ENCODE results near the gene CCNE1.

CCNE1 gene

GRCh38 chr19:29811125-29812079 is at the start of gene CCNE1:
Gene CCNE1 (plus strand): TSS chr19:29811991. CDS start chr19:29812556, 565 bp downstream.
- peak; percentile 97 to 98 for DNase-seq (ENCODE audit: low read depth in 2 of 2)

GRCh38 chr19:29763196-29763595 is 48.6 kb upstream of the CCNE1 start:
- no peak for DNase-seq (ENCODE audit: low read depth in 2 of 2)

DNA sequence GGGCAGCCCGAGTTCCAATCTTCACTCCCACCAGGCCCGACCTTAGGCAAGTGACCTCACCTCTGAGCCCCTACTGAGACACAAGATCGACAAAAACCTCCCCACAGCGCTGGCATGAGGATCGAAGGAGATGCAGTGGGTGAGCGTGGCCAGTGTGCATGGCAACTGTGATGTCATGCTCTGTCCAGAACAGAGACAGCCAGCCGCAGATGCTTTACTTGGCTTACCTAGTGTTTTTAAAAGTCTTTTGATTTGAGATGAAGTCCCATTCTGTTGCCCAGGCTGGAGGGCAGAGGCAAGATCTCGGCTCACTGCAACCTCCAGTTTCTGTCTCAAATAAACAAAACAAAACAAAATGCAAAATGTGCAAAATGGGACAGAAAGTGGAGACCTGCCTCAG is 47.4 kb upstream of the CCNE1 start:
- DNase-seq (ENCODE audit: low read depth in 2 of 2): no peak

DNA sequence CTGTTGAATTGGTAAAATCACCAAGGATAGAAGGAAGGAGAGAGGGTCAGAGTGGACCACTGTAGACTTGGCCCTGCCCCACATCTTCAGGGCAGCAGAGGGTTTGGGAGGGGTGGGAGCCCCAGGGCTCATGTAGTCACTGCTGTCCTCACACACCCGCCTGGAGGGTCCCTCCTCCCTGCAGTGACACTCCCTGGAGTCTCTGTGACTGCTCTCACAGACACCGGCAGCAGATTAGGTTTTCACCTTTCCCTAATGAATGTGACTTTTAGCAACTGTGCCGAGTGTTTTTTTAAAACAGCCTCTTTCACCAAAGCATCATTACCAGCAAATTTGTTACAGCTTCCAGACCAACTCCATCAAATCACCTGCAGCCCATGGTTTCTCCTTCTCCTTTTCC is 45.7 kb upstream of the CCNE1 start:
- DNase-seq (ENCODE audit: low read depth in 2 of 2): no peak

DNA sequence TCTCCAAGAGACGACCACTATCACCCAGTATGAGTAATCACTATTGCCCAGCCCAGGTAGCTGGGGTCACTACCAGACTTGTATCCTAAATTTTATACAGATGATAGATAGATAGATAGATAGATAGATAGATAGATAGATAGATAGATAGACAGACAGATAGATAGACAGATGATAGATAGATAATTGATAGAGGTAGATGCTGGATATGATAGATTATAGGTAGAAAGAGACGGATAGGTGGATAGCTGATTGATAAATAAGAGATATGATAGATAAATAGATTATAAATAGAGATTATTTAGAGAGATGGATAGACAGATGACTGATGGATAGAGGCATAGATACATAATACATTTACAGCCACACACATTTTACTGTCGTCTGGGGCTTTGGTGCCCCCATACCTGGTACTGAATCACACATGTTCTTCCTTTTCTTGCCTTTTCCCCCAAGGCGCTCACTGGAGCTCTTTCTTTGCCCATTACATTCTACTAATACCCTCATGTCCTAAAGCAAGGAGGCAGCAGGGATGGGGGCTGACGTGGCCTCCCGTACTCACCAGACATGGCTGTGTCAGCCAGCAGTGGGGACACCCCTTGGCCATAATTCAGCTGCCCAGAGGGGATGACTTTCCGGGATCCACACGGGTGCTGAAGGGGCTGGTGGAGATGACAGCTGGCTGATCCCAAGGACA is 44.6 kb upstream of the CCNE1 start:
- no peak for DNase-seq (ENCODE audit: low read depth in 2 of 2)

DNA sequence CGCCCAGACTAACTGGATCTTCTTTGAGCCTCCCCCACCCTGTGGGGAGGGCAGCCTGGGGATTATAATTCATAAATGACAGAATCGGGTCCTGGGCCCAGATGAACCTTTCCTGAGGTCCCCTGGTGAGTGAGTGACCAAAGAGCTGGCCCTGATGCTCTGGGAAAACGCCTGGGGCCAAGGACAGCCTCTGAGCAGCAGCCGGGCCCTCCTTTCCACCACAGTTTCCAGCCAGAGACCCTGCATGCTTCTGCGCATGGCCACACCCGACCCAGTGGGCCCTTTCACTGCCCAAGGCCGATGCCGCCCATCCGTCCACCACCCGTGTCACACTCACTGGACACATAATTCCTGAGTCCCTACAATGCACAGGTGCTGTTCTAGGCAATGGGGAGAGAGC is 43.6 kb upstream of the CCNE1 start:
- DNase-seq (ENCODE audit: low read depth in 2 of 2): no peak

DNA sequence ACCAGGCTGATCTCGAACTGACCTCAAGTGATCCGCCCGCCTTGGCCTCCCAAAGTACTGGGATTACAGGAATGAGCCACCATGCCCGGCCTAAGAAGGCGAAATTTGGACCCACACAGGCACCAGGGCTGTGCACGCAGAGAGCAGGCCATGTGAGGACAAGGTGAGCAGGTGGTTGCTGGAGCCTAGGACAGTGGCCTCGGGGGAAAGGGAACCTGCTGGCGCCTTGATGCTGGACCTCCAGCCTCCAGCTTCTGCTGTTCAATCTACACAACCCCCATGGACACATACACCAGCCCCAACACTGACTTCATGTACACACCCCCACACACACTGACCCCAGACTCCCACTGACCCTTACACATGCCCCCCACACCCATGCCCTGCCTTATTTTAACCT is 41.8 kb upstream of the CCNE1 start:
- no peak for DNase-seq (ENCODE audit: low read depth in 2 of 2)

DNA sequence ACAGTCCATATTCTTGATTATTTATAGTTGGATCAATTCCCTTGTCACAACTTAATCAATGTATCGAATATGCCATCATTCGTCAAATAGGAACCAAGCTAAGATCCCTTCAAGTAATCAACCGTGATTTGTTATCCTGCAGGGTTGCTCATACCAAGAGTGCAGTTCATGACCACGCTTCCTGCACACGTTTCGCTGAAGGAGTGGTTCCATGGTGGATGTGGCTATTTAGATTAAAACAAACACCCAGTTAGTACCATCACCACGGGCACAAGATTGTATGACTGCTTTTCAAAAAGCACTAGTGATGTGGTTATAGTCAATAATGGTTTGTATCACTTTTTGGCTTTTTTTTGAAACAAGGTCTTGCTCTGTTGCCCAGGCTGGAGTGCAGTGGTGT is 41.1 kb upstream of the CCNE1 start:
- no peak for DNase-seq (ENCODE audit: low read depth in 2 of 2)

- DNase-seq (ENCODE audit: low read depth in 2 of 2): peak in 1 of 2 donors; percentile 7
Observed at GRCh38 chr19:29771708-29772414, 39.9 kb upstream of the CCNE1 start.

DNA sequence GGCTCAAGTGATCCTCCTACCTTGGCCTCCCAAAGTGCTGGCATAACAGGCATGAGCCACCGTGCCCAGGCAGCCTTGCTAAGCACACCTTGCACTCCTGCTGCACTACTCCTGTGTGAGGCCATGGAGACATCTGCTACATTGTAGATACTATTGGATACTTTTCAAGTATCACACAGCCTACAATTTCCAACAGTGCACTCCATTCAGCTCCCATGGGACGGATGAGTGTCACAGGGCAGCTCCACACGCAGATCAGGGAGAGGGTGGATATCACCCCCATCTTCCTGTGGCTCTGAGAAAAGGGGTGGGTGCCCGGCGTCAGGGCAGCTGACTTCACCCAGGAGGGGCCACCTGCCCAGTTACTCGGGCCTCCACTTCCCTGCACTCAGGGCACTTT is 39.1 kb upstream of the CCNE1 start:
- no peak for DNase-seq (ENCODE audit: low read depth in 2 of 2)

DNA sequence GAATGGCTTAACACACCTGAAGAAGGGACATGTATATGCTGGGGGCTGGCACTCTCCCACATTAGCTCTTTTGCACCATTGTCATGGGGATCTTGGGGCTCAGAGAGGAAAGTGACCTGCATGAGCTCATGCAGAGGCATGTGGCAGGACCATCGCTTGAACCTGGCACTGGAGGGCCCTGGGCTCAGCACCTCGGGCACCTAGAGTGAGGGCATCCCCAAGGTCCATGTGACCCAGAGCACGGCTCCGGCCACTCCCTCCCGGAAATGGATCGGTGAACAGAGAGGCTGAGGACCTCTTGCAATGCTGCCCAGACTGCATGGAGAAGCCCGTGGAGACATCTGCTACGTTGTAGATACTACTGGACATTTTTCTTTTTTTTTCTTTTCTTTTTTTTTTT is 38.6 kb upstream of the CCNE1 start:
- DNase-seq (ENCODE audit: low read depth in 2 of 2): no peak

DNA sequence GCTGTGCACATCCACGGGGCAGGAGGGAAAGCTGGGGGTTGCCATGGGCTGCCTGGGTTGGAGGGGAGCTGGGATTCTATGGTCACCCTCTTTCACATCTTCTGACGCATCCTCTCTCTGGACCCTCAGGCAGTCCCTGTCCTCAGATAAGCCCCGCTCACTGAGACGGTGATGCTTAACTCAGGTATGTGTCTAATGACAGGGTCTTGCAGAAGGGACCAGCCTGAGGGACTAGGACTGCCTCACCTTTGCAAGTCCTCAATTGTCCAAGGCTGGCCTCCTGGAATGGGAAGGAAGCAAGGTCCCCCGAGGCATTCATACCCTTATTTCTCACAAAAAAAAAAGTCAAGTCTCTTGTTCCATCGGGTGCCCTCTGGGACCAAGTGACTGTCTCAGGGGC is 37.7 kb upstream of the CCNE1 start:
- no peak for DNase-seq (ENCODE audit: low read depth in 2 of 2)

DNA sequence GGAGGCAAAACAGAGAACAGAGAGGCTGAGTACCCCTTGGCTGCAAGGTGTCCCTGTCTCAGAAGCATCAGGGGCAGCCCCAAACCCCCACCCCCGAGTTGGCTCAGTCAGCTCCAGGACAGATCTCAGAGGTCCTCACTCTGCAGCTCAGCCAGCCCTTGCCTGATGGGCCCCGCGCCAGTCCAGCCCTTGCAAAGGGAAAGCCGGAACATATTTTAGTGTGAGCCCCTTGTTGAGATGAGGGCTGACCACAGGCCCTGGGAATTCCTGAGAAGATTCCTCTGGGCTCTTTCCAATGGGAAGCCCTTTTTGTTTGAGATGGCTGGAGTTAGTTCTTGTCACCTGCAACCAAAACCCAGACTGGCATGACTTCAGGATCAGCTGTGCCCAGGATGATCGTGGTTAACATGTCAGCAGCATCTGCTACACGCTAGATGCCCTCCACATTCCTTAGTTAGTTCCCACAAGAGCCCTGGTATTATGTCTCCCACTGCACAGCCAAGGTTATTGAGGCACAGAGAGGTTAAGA is 33.9 kb upstream of the CCNE1 start:
- DNase-seq (ENCODE audit: low read depth in 2 of 2): no peak

DNA sequence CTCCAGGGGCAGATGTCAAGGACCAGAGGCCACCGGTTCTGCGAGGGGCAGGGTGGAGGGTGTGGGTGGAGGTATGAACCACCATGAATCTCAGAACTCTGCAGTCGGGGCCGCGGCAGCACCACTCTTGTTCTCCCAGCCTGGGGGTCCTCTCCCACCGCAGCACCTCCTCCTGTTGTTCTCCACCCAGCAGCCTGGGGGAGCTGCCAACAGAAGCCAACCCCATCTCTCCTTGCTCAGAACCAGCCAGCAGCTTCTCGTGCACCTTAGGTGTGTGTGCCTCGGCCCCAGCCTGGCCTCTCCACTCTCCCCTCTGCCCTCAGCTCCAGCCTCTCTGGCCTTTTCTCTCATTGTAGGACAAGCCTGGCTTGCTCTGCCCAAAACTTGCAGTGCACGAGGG is 31.9 kb upstream of the CCNE1 start:
- DNase-seq (ENCODE audit: low read depth in 2 of 2): no peak

DNA sequence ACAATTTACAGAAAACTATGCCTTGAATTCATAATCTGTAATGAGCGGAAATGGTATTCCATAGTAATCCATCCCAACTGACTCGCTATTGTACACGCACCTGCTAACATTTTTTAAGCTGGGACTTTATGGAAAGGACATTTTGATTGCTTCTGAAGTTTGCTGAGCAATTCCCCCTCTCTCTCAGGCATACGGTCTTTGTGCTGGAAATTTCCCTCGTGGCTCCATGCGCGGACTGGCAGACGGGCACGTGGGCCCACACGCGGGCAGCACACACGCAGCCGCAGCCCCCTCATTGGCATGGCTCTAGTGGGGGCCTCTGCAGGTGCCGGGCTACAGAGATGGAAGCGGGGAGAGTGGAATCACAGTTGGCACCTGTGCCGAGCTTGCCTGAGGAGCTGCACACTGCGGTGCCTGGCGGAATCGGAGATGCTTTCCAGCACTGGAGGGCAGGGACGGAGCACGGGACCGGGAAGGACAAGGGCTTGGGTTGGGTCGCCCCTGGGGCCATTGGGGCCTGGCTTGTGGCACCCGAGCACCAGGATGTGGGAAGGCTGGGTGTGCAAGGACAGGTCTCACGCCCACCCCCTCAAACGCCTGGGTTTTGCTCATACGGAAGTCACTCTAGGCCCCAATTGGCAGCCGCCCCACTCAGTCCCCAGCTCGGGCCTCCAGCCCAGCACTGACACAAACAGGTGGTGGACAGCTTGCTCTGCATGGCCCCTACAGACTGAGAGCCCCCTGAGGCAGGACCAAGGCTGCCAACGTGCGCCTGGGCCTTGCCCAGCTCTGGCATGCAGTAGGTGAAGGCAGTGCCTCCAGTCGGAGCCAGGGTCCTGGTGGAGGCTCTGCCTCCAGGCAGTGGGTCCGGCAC is 30.2 kb upstream of the CCNE1 start:
- DNase-seq (ENCODE audit: low read depth in 2 of 2): no peak

GRCh38 chr19:29782260-29782580 is 29.6 kb upstream of the CCNE1 start:
- DNase-seq (ENCODE audit: low read depth in 2 of 2): no peak

DNA sequence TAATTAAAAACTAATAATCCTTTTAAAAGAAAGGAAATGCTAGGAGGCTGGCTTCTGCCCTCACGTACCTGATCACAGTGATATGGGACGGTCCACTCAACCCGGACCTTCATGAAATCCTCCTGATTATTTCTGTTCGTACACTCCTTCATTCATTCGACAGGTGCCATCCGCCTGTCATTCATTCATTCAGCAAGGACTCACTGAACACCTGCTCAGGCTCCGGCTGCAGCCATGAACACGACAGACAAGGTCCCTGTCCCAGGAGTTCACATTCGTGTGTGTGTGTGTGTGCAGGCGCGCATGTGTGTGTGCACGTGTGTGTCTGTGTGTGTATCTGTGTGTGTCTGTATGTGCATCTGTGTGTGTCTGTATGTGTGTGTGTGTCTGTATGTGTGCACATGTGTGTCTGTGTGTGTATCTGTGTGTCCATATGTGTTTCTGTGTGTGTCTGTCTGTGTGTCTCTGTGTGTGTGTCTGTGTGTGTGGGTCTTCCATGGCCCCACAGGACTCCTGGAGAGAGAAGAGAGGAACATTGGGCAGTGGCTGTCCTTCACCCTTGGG is 28.1 kb upstream of the CCNE1 start:
- no peak for DNase-seq (ENCODE audit: low read depth in 2 of 2)

DNA sequence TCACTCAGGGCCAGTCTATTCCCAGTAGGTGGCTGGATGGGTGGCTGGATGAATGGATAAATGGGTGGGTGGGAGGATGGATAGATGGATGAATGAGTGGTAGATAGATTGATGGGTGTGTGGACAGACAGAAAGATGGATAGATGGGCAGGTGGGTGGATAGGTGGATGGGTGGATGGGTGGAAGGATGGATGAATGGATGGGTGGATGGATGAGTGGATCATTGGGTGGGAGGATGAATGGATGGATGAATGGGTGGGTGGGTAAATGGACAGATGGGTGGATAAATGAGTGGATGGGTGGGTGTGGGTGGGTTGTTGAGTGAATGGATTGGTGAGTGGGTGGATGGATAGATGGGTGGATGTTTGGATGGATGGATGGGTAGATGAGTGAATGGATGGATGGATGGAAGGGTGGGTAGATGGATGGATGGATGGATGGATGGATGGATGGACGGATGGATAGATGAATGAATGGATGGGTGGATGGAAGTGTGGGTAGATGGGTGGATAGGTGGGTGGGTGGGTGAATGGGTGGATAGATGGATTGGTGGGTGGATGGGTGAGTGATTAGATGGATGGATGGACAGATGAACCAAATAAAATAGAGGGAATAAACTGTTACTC is 27.1 kb upstream of the CCNE1 start:
- DNase-seq (ENCODE audit: low read depth in 2 of 2): no peak

- no peak for DNase-seq (ENCODE audit: low read depth in 2 of 2)
Observed at GRCh38 chr19:29785360-29785759, 26.4 kb upstream of the CCNE1 start.

DNA sequence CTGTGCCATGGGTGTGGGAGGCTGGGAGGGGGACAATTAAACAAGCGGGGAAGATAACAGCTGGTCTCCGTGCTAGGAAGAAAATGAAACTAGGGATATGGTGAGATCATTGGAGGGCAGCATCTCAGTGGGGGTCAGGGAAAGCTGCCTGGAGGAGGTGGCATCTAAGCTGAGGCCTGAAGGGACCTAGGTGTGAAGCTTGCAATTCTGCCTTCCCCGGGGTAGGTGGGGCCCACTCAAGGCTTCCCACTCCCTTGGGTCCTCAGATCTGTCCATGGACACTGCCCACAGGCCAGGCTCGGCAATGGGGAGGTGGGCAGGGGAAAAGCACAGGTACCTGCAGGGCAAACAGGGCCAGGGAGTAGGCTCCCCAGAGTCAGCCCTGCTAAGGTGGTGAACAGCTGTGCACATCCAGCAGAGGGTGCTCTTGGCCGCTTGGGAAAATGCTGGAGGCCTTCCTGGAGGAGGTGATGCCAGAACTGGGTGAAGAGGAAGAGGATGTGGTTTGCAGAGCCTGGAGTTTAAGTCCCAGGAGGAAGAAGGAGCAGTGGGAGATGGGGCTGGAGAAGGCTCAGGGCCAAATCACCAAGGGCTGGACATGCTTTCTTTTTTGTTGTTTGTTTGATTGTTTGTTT is 25.7 kb upstream of the CCNE1 start:
- no peak for DNase-seq (ENCODE audit: low read depth in 2 of 2)
